Ishikawa (cell line): ENCODE data around the gene ARHGEF4.

ENCODE experiments used
- EGR1 ChIP-seq: IDR thresholded peaks from 2 replicates; pipeline ENCODE4 v1.6.1; 2012
- RAD21 ChIP-seq: IDR thresholded peaks from 2 replicates; pipeline ENCODE4 v1.6.1; 2012; ENCODE audit warnings: low read depth

DNA sequence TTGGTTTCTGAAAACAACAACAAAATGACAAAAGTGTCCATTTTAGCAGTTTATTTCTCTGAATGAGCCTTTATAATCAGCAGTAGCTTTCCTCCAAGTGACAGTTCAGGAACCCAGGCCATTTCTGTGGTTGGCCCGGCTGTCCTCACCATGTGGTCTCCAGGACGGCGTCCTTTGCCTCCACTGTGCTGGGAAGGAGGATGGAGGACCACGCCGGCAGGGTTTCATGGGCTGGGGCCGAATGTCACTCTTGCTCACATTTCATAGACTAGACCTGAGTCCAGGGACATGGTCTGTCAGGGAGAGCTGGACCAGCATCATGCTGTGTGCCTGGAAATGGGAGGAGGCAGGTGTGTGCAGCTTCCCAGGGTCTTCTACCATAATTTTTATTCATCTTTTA, 50.9 kb downstream of the ARHGEF4 start:
- TF ChIP-seq RAD21 = no peak
- no peak for TF ChIP-seq EGR1
